Trophoblast cell (in vitro differentiated cells and primary cell): Measurements from ENCODE around the gene HCRTR1.
A peak's percentile ranks its signal among the peaks of the same experiment; 100 is the strongest.

Experiments used
- DNase-seq, 2 donors: peaks; one replicate each; pipeline ENCODE4 v3.0.0-alpha.2; 2016
- H2AFZ ChIP-seq: 2 replicates; pipeline ENCODE4 v1.6.1; 2013; ENCODE audit warnings: low read length, moderate library complexity, mild to moderate bottlenecking; ENCODE audit not compliant: insufficient read depth, poor library complexity
- H2AK5ac ChIP-seq: 2 replicates; pipeline ENCODE4 v1.6.1; 2013; ENCODE audit warnings: mild to moderate bottlenecking, low read length
- H2BK120ac ChIP-seq: 2 replicates; pipeline ENCODE4 v1.6.1; 2013; ENCODE audit warnings: low read length, mild to moderate bottlenecking, moderate library complexity; ENCODE audit not compliant: insufficient read depth, poor library complexity
- H2BK12ac ChIP-seq: 2 replicates; pipeline ENCODE4 v1.6.1; 2013; ENCODE audit warnings: mild to moderate bottlenecking, low read length, moderate library complexity
- H2BK5ac ChIP-seq: 2 replicates; pipeline ENCODE4 v1.6.1; 2013; ENCODE audit warnings: low read length, low read depth, moderate library complexity, mild to moderate bottlenecking; ENCODE audit not compliant: poor library complexity
- H3K14ac ChIP-seq: 2 replicates; pipeline ENCODE4 v1.6.1; 2013; ENCODE audit warnings: mild to moderate bottlenecking, low read length
- H3K18ac ChIP-seq: 2 replicates; pipeline ENCODE4 v1.6.1; 2013; ENCODE audit warnings: mild to moderate bottlenecking, low read length
- H3K23ac ChIP-seq: 2 replicates; pipeline ENCODE4 v1.6.1; 2013; ENCODE audit warnings: low read length
- H3K27ac ChIP-seq: 2 replicates; pipeline ENCODE4 v1.5.1; 2013; ENCODE audit warnings: low read depth, mild to moderate bottlenecking, inconsistent platforms, low read length, moderate library complexity
- H3K27me3 ChIP-seq: 2 replicates; pipeline ENCODE4 v1.6.1; 2013; ENCODE audit warnings: inconsistent platforms, mild to moderate bottlenecking, low read length, moderate library complexity; ENCODE audit not compliant: insufficient read depth
- H3K36me3 ChIP-seq, 2 experiments: 1 replicate in 1 of 2; 2 replicates in 1 of 2; pipeline ENCODE4 v1.6.1; 2013; ENCODE audit warnings: low read length in 2 of 2, mild to moderate bottlenecking in 2 of 2, moderate library complexity in 1 of 2; ENCODE audit not compliant: insufficient read depth in 2 of 2, control insufficient read depth in 1 of 2
- H3K4ac ChIP-seq: 2 replicates; pipeline ENCODE4 v1.6.1; 2013; ENCODE audit warnings: low read depth, mild to moderate bottlenecking, low read length, moderate library complexity
- H3K4me1 ChIP-seq, 2 experiments: 1 replicate in 1 of 2; 2 replicates in 1 of 2; pipeline ENCODE4 v1.6.1; 2013; ENCODE audit warnings: low read length in 2 of 2, mild to moderate bottlenecking in 2 of 2, moderate library complexity in 1 of 2; ENCODE audit not compliant: insufficient read depth in 2 of 2, control insufficient read depth in 1 of 2
- H3K4me2 ChIP-seq: 2 replicates; pipeline ENCODE4 v1.6.1; 2013; ENCODE audit warnings: inconsistent platforms, mild to moderate bottlenecking, low read length, moderate library complexity
- H3K4me3 ChIP-seq: 2 replicates; pipeline ENCODE4 v1.5.1; 2013; ENCODE audit warnings: mild to moderate bottlenecking, low read depth, low read length, inconsistent platforms
- H3K79me1 ChIP-seq: one replicate; pipeline ENCODE4 v1.6.1; 2013; ENCODE audit warnings: low read length
- H3K79me2 ChIP-seq: 2 replicates; pipeline ENCODE4 v1.6.1; 2013; ENCODE audit warnings: low read length, mild to moderate bottlenecking; ENCODE audit not compliant: control insufficient read depth, insufficient read depth, poor library complexity
- H3K9ac ChIP-seq: 2 replicates; pipeline ENCODE4 v1.6.1; 2013; ENCODE audit warnings: mild to moderate bottlenecking, low read length
- H3K9me3 ChIP-seq: 2 replicates; pipeline ENCODE4 v1.6.1; 2013; ENCODE audit warnings: low read depth, mild to moderate bottlenecking, control low read depth, inconsistent platforms, low read length; ENCODE audit not compliant: insufficient read depth
- H4K12ac ChIP-seq: 2 replicates; pipeline ENCODE4 v1.6.1; 2013; ENCODE audit warnings: low read depth, mild to moderate bottlenecking, low read length, moderate library complexity
- H4K8ac ChIP-seq: 2 replicates; pipeline ENCODE4 v1.6.1; 2013; ENCODE audit warnings: low read depth, mild to moderate bottlenecking, low read length, moderate library complexity
- H4K91ac ChIP-seq: one replicate; pipeline ENCODE4 v1.6.1; 2013; ENCODE audit warnings: low read depth, mild to moderate bottlenecking, low read length, moderate library complexity
- WGBS: extraction: QIAGEN DNeasy Blood & Tissue Kit; methylation state at CpG from one replicate; pipeline ENCODE4 v1.1.7; 2013; ENCODE audit warnings: missing lambda C conversion rate; ENCODE audit not compliant: insufficient read length, insufficient coverage; ENCODE audit errors: extremely low coverage; 5-methylcytosine and 5-hydroxymethylcytosine counted together

The HCRTR1 gene

GRCh38 chr1:31618916-31619846, 1.7 kb downstream of the HCRTR1 start:
- H3K4me2 ChIP-seq: no peak overlapping the region
- peak overlapping the region; percentile 14 for H2BK120ac ChIP-seq
- H3K27ac ChIP-seq: no peak overlapping the region
- no peak overlapping the region for H2BK5ac ChIP-seq
- H3K36me3 ChIP-seq: peaks cover 0 to 1% of the 10 kb centered on the region in 2 experiments
- H3K4me3 ChIP-seq: peak overlapping the region; percentile 48
- H3K79me1 ChIP-seq: peaks cover 15% of the 10 kb centered on the region
- H3K18ac ChIP-seq: no peak overlapping the region
- WGBS: no CpG with 5 or more reads among the region's 23 CpGs
- no peak overlapping the region for H3K14ac ChIP-seq
- peaks cover 5% of the 10 kb centered on the region for H3K9me3 ChIP-seq
- no peaks in the 10 kb centered on the region for H3K27me3 ChIP-seq
- DNase-seq: no peak
- H2AFZ ChIP-seq: no peak overlapping the region
- H4K12ac ChIP-seq: no peak overlapping the region
- peaks cover 4% of the 10 kb centered on the region for H3K79me2 ChIP-seq
- H3K4me1 ChIP-seq: peaks cover 13 to 19% of the 10 kb centered on the region in 2 experiments
- H2BK12ac ChIP-seq: peak overlapping the region; percentile 34
- H4K91ac ChIP-seq: peak overlapping the region; percentile 31
- no peak overlapping the region for H3K23ac ChIP-seq
- H2AK5ac ChIP-seq: peak overlapping the region; percentile 32
- no peak overlapping the region for H4K8ac ChIP-seq
- no peak overlapping the region for H3K9ac ChIP-seq
- no peak overlapping the region for H3K4ac ChIP-seq

- H3K4me1 ChIP-seq: peaks cover 12 to 15% of the 10 kb centered on the region in 2 experiments
- no peak overlapping the region for H3K23ac ChIP-seq
- no peak overlapping the region for H4K12ac ChIP-seq
- WGBS: no CpG with 5 or more reads among the region's 20 CpGs
- H2AK5ac ChIP-seq: peak overlapping the region; percentile 25
- H3K27me3 ChIP-seq: no peaks in the 10 kb centered on the region
- H3K27ac ChIP-seq: no peak overlapping the region
- peaks cover 22% of the 10 kb centered on the region for H3K79me1 ChIP-seq
- H3K79me2 ChIP-seq: peaks cover 4% of the 10 kb centered on the region
- no peak overlapping the region for H4K8ac ChIP-seq
- H3K9me3 ChIP-seq: peaks cover 5% of the 10 kb centered on the region
- H3K14ac ChIP-seq: no peak overlapping the region
- no peak overlapping the region for H3K4me2 ChIP-seq
- no peak for DNase-seq
- H2BK5ac ChIP-seq: no peak overlapping the region
- no peak overlapping the region for H3K4me3 ChIP-seq
- H3K4ac ChIP-seq: no peak overlapping the region
- H2BK120ac ChIP-seq: no peak overlapping the region
- no peak overlapping the region for H4K91ac ChIP-seq
- H3K9ac ChIP-seq: no peak overlapping the region
- H2BK12ac ChIP-seq: peak overlapping the region; percentile 25
- peaks cover 0 to 1% of the 10 kb centered on the region in 2 experiments for H3K36me3 ChIP-seq
- no peak overlapping the region for H2AFZ ChIP-seq
- H3K18ac ChIP-seq: no peak overlapping the region
Observed at GRCh38 chr1:31620631-31621497, 3.4 kb downstream of the HCRTR1 start.

- Histone ChIP-seq H2BK5ac (no peak overlapping the region), H2BK12ac (no peak overlapping the region), H3K79me2 (peaks cover 8% of the 10 kb centered on the region), H3K9ac (no peak overlapping the region), H3K4ac (no peak overlapping the region), H4K8ac (no peak overlapping the region), H3K27ac (no peak overlapping the region), H3K9me3 (peaks cover 5% of the 10 kb centered on the region), H3K27me3 (no peaks in the 10 kb centered on the region), H3K79me1 (peaks cover 28% of the 10 kb centered on the region), H3K4me2 (no peak overlapping the region), H2BK120ac (no peak overlapping the region), H3K14ac (no peak overlapping the region), H3K4me3 (no peak overlapping the region), H2AFZ (no peak overlapping the region), H3K18ac (no peak overlapping the region), H3K36me3 (peaks cover 0 to 1% of the 10 kb centered on the region in 2 experiments), H3K4me1 (peaks cover 17 to 20% of the 10 kb centered on the region in 2 experiments), H4K12ac (no peak overlapping the region), H3K23ac (no peak overlapping the region), H2AK5ac (no peak overlapping the region), H4K91ac (no peak overlapping the region)
- WGBS: no CpG with 5 or more reads among the region's 5 CpGs
- DNase-seq: no peak
Observed at GRCh38 chr1:31621498-31621820, 4.0 kb downstream of the HCRTR1 start.

GRCh38 chr1:31621847-31622730, 4.6 kb downstream of the HCRTR1 start:
- peak overlapping the region; percentile 12 for H4K91ac ChIP-seq
- no peak overlapping the region for H3K18ac ChIP-seq
- no peaks in the 10 kb centered on the region for H3K27me3 ChIP-seq
- H3K4me2 ChIP-seq: no peak overlapping the region
- DNase-seq: no peak
- peak overlapping the region; percentile 55 for H2AK5ac ChIP-seq
- H3K4me1 ChIP-seq: peaks cover 23 to 25% of the 10 kb centered on the region in 2 experiments
- H3K79me2 ChIP-seq: peaks cover 11% of the 10 kb centered on the region
- H3K4ac ChIP-seq: no peak overlapping the region
- H2BK120ac ChIP-seq: peak overlapping the region; percentile 18
- peaks cover 34% of the 10 kb centered on the region for H3K79me1 ChIP-seq
- no peak overlapping the region for H3K4me3 ChIP-seq
- H3K23ac ChIP-seq: no peak overlapping the region
- H2BK5ac ChIP-seq: no peak overlapping the region
- H4K12ac ChIP-seq: no peak overlapping the region
- H3K36me3 ChIP-seq: peaks cover 0 to 1% of the 10 kb centered on the region in 2 experiments
- no peak overlapping the region for H2AFZ ChIP-seq
- no CpG with 5 or more reads among the region's 15 CpGs for WGBS
- H3K9me3 ChIP-seq: peaks cover 5% of the 10 kb centered on the region
- H3K27ac ChIP-seq: no peak overlapping the region
- H3K14ac ChIP-seq: no peak overlapping the region
- H3K9ac ChIP-seq: no peak overlapping the region
- no peak overlapping the region for H4K8ac ChIP-seq
- peak overlapping the region; percentile 37 for H2BK12ac ChIP-seq
